Activated naive CD4-positive, alpha-beta T cell treated with anti-CD3 and anti-CD28 coated beads, Interleukin-2, amount 10 ng/mL, durations not matched to agents 7 days and 5 days (primary cell): ENCODE measurements around the gene R3HCC1L.
A peak's percentile ranks its signal among the peaks of the same experiment; 100 is the strongest.

ENCODE experiments used
- CTCF ChIA-PET: fragments of 350-600 bp; sonication (Branson Sonifier 250); formaldehyde crosslinking; loops from one replicate; lab custom pipeline; 2021; ENCODE audit warnings: antibody characterized with exemption; lab: Charles Lee
- DNase-seq: peaks from one replicate; pipeline ENCODE4 v3.0.0-alpha.2; 2020
- H3K27ac Mint-ChIP-seq: one replicate; pipeline ENCODE4 v1.8.0; 2021; ENCODE audit warnings: mild to moderate bottlenecking, moderate library complexity, mixed read lengths
- H3K27me3 Mint-ChIP-seq: one replicate; pipeline ENCODE4 v1.8.0; 2021; ENCODE audit warnings: mild to moderate bottlenecking, mixed read lengths
- H3K36me3 Mint-ChIP-seq: one replicate; pipeline ENCODE4 v1.8.0; 2021; ENCODE audit warnings: mixed read lengths
- H3K4me1 Mint-ChIP-seq: one replicate; pipeline ENCODE4 v1.8.0; 2021; ENCODE audit warnings: mixed read lengths
- H3K4me3 Mint-ChIP-seq: one replicate; pipeline ENCODE4 v1.8.0; 2021; ENCODE audit warnings: mild to moderate bottlenecking, moderate library complexity, mixed read lengths
- H3K9me3 Mint-ChIP-seq: one replicate; pipeline ENCODE4 v1.8.0; 2021; ENCODE audit warnings: mixed read lengths

Gene R3HCC1L

DNA sequence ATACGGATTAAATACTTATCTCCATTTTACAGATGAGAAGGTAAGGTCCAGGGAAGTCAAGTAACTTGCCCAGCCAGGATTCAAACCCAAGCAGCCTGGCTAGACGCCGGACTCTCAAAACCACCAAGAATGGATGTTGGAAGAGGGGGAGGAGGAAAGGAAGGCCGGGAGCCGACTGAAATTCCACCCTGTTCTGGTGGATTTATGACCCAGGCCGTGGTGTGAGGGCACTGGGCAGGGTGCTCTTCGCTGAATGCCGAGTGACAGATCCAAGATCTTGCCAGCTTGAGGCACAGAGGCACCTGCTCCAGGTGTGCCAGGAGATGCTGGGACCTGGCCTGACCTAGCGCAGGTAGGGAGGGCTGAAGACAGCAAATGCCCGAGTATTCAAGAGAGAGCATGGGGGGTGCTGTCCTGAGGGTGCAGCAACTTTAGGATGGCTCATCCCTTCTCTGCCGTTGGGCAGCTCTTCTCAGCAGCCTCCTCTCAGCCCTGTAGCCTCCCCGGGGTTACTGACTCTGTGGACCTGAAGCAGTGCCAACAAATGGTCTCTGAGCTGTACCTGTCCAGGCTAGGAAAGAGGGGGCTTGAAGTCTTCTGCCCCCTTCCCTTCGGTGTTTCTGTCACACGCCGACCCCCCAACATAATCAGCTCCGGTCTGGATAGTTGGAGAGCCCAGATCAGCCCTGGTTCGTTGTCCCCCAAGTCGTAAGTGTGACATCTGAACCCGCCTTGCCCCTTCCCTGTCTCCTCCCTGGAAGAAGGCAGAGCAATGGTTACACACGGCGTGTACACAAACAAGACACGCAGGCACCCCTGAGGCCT is 132.8 kb downstream of the R3HCC1L start:
- CTCF ChIA-PET = no interaction called here

DNA sequence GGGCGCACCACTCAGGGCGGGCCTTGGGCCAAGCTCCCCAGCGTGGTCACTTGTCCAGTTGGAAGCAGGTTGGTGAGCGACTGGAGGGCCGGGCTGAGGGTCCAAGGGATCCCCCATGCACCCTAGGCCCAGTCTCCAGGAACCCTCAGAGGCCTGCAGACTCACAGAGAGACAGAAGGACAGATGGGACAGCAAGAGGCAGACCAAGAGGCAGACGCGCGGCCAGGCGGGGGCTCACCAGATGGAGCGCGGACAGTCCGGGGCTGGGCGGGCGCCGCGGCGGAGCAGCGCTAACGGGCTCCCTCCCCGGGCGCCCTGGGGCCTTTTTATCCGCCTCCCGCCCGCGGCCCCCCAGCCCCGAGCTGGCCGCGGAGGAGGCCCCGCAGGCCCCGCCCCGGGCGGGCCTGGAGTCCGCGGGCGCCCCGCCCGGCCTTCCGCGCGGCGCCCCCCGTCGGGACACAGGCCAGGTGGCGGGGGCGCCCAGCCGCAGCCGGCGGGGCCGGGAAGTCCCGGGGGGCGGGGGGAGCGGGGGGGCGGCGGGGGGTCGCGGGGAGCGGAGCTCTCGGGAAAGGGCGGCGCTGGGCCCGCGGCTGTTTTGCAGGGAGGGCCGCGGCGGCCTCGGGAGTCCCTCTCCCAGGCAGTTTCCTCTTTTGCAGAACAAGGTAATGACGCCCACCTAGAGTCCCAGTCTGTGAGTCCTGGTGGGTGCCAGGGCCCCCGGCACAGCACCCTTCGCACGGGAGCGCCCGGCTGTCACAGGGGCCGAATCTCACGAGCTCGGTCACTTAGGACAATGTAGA is 133.6 kb downstream of the R3HCC1L start, which contains the start of gene LOXL4:
Gene LOXL4, minus strand, starts transcription at position 301 of the 800 bp plus-strand sequence. CDS start 5,175 bp downstream, outside the sequence.
- Mint-ChIP-seq H3K9me3 (no peaks in the 10 kb centered on the region), H3K27ac (no peak within 1 kb of the TSS), H3K27me3 (peaks cover 77% of the 10 kb centered on the region), H3K4me1 (peaks cover 2% of the 10 kb centered on the region), H3K36me3 (no peaks in the 10 kb centered on the region), H3K4me3 (peak within 1 kb of the TSS; percentile 5)
- DNase-seq = no peak
- CTCF ChIA-PET = interaction anchor here (0.8 to 1.1 kb wide), 2 partner anchors 227 to 232 kb away, joined by 3 read pairs; no protein-coding TSS in a partner anchor

More for the DNA sequence above, 132.8 kb downstream of the R3HCC1L start:
- Mint-ChIP-seq H3K4me1 (peaks cover 2% of the 10 kb centered on the region), H3K27ac (no peak overlapping the region), H3K9me3 (no peaks in the 10 kb centered on the region), H3K27me3 (peaks cover 69% of the 10 kb centered on the region), H3K4me3 (no peak overlapping the region), H3K36me3 (no peaks in the 10 kb centered on the region)
- no peak for DNase-seq

DNA sequence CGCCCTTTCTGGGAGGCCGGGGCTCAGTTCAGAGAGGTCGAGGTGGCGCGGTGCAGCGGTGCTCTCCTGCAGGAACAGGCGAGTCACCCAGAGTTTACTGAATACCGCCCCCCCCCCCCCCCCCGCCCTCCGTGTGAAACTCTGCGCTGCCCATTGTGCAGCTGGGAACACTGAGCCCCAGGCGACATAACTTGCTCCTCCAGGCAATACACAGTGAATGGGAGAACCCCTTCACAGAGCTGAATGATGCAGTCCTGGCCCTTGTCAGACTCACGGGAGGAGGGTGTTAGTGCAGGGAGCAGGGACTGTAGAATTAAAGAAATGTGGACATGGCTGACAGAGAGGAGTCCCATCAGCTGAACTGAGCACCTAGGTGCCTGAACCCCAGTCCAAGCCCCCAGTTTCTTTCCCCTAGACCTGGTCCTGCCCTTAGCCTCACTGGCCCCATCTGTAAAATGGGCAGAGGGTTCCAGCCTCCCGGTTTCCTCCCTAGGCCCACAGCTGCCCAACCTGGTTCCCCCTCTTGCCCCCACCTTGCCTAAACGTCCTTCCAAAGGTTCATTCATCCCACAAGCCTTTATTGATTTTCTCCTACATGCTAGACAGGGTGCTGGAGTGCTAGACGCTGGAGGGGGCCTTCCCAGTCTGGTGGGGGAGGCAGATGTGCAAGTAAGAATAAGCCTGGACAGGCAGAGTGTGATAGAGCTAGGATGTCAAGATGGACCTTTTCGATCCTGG is 134.4 kb downstream of the R3HCC1L start:
- Mint-ChIP-seq H3K4me1 (peaks cover 2% of the 10 kb centered on the region), H3K4me3 (no peak overlapping the region), H3K36me3 (no peaks in the 10 kb centered on the region), H3K9me3 (no peaks in the 10 kb centered on the region), H3K27ac (no peak overlapping the region), H3K27me3 (peaks cover 81% of the 10 kb centered on the region)
- DNase-seq = no peak
- CTCF ChIA-PET = interaction anchor here (0.6 to 1.1 kb wide), 3 partner anchors 17 to 233 kb away, joined by 3 read pairs; no protein-coding TSS in a partner anchor

DNA sequence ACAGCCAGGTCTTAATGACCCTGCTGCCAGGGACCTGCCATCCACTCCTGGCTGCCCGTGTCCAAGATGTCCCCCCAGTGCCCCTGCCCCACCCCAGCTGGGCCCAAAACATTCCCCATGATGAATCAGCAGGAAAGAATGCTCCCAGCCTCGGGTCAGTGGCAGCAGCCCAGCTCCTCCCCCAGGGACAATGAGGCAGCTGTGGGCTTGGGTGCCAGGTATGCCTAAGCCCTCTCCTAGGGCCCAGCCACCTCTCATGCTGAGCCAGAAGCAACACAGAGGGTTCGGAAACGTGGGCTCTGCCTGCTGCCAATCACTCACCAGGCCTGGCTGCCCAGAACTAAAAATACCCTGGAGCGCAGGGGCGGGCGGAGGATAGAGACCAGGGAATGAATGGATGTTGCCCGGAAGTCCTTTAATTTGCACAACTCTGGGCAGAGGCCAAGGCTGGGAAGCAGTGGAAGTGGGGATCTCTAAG is 135.0 kb downstream of the R3HCC1L start:
- H3K27ac Mint-ChIP-seq = no peak overlapping the region
- peaks cover 83% of the 10 kb centered on the region for H3K27me3 Mint-ChIP-seq
- H3K4me1 Mint-ChIP-seq = peaks cover 2% of the 10 kb centered on the region
- CTCF ChIA-PET = no interaction called here
- no peak overlapping the region for H3K4me3 Mint-ChIP-seq
- no peaks in the 10 kb centered on the region for H3K36me3 Mint-ChIP-seq
- no peak for DNase-seq
- no peaks in the 10 kb centered on the region for H3K9me3 Mint-ChIP-seq

DNA sequence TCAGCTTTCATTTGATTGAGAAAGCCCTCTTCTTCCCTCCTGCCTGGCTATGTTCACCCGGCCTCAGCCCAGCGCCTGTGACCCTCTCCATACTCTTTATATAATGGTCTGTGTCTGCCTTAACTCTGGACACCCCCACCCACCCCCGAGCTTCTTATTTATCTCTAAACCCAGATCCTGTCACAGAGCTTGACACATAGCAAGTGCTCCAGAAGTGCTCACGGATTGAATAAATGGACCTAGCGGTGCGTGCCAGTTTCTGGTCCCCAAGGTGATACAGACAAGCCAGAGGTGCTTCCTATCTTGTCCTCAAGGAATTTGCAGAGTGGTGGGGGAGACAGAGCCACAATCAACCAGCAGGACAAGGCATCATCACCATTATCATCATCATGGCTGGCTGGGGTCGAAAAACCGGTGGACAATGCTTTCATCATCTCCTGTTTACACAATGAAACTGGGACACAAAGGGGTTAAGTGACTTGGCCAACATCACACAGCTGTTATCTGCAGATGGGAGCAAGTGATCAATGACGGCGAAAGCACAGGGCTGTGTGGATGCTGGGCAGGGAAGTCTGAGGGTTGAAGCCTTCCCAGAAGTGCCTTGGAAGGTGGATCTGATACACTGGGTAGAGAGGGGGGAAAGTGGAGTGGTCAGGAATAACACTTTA is 135.8 kb downstream of the R3HCC1L start:
- H3K4me1 Mint-ChIP-seq = peaks cover 2% of the 10 kb centered on the region
- H3K4me3 Mint-ChIP-seq = no peak overlapping the region
- CTCF ChIA-PET = no interaction called here
- DNase-seq = no peak
- no peak overlapping the region for H3K27ac Mint-ChIP-seq
- H3K27me3 Mint-ChIP-seq = peaks cover 84% of the 10 kb centered on the region
- H3K36me3 Mint-ChIP-seq = no peaks in the 10 kb centered on the region
- H3K9me3 Mint-ChIP-seq = no peaks in the 10 kb centered on the region

DNA sequence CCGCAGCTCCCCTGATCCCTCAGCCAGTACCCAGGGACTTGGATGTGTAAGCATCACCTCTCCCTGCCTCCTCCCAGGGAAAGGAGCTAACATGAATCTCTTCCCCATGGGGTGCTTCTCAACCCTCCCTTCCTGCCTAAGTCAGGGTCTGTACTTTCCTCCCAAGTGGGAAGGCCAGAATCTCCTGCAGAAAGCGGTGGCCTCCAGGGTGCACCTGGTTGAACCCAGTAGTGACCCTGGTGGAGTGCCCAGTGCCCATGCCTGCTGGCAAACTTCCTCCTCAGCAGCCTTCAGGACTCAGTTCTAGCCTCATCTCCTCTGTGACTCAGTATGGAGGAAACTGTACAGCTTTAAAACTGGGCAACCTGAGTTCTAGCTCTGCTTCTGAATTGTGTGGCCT is 136.3 kb downstream of the R3HCC1L start:
- Mint-ChIP-seq H3K4me1 (peaks cover 2% of the 10 kb centered on the region), H3K9me3 (no peaks in the 10 kb centered on the region), H3K36me3 (no peaks in the 10 kb centered on the region), H3K27ac (no peak overlapping the region), H3K27me3 (peaks cover 85% of the 10 kb centered on the region), H3K4me3 (no peak overlapping the region)
- CTCF ChIA-PET = no interaction called here
- no peak for DNase-seq

DNA sequence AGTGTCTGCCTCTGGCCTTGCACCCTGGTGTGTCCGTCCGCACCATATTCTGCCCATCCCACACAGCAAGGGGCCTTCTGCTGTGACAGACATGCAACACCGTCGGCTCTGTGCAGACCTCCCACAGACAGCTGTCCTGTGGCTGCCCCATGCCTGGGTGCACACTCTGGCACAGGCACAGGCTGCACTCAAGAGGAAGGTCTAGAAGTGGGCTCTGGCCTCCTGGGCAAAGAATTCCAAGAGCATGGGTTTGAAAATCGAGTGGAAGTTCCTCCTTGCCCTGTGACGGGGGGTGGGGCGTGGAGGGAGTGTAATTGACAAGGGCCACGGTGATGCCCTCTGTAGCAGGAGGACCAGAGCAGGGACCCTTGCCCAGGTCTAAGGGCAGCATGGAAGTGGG is 137.8 kb downstream of the R3HCC1L start:
- no peak for DNase-seq
- Mint-ChIP-seq H3K36me3 (no peaks in the 10 kb centered on the region), H3K4me1 (peaks cover 2% of the 10 kb centered on the region), H3K4me3 (no peak overlapping the region), H3K27ac (no peak overlapping the region), H3K9me3 (no peaks in the 10 kb centered on the region), H3K27me3 (peaks cover 74% of the 10 kb centered on the region)
- CTCF ChIA-PET = no interaction called here

DNA sequence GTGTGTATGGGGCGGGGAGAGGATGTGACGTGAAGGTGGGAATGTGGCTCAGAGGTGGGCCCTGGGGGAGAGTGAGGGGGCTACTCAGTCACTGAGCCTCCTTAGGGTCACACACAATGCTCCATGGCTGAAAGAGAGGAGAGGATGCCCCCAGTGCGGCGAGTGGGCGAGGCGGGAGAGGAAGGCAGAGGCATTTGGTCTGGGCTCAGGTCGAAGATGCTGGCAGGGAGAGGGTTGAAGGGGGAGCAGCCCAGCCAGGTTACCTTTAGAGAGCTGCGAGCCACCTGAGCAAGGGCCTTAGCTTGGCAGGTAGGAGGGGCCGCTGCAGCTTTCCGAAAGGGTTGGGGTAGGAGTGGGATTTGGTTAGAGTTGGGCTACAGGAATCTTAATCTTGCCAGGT is 138.2 kb downstream of the R3HCC1L start:
- Mint-ChIP-seq H3K4me1 (peaks cover 2% of the 10 kb centered on the region), H3K4me3 (no peak overlapping the region), H3K36me3 (no peaks in the 10 kb centered on the region), H3K27ac (no peak overlapping the region), H3K9me3 (no peaks in the 10 kb centered on the region), H3K27me3 (peaks cover 70% of the 10 kb centered on the region)
- CTCF ChIA-PET = no interaction called here
- no peak for DNase-seq

DNA sequence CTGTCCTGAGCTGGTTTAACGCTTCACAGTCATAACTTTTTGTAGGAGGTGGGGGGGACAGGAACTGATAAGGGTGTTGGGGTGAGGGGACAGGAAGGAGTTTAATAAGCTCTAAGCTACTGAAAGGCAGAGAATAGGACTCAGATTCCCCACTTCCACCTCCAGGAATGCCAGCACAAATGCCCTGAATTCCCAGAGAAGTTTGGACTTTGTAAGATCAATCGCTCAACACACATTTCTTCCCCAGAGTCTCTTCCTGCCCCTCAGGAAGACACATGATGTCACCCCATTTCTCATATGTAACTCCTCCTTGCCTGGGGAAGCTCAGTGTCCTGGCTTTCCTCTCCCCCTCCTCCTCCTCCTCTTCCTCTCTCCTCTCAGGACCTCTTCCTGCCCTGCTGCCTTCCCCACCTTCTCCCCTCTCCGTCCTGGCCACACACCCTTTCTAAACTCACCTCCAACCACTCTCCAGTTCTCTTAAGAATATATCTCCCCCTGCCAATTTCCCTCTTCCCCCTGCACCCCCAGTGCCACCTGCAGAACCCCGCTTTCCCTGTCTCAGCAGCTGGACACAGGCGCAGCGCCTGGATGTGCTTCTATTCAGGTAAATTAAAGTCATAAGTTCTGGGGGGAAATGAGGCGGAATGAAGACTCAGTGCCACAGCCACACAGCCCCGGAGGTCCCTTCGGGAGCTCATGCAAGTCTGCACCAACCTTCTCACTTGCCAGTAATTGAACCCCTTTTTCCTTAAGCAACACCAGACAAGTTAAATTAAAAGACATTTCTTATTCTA is 138.8 kb downstream of the R3HCC1L start:
- CTCF ChIA-PET = no interaction called here
- peaks cover 65% of the 10 kb centered on the region for H3K27me3 Mint-ChIP-seq
- H3K4me1 Mint-ChIP-seq = peaks cover 2% of the 10 kb centered on the region
- H3K4me3 Mint-ChIP-seq = no peak overlapping the region
- DNase-seq = no peak
- no peaks in the 10 kb centered on the region for H3K36me3 Mint-ChIP-seq
- no peaks in the 10 kb centered on the region for H3K9me3 Mint-ChIP-seq
- no peak overlapping the region for H3K27ac Mint-ChIP-seq

DNA sequence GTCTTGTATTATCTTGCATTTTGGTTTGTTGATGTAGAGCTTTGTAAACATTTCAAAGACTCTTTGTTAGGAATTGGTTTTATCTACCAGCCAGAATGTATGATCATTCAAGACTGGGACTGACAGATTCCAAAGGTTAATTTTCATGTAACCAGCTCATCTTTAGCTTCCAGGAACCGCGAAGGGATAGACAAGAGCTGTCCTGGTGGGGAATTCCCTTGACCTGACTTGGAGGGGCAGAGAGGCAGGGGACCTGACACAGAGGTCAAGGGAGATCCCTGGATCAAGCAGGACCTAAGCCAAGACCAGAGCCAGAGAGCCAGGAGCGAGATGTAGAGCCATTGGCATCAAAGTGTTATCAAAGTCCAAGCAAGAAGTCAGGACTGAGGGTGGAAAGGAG is 140.1 kb downstream of the R3HCC1L start:
- peaks cover 52% of the 10 kb centered on the region for H3K27me3 Mint-ChIP-seq
- H3K9me3 Mint-ChIP-seq = no peaks in the 10 kb centered on the region
- no peak overlapping the region for H3K4me3 Mint-ChIP-seq
- H3K4me1 Mint-ChIP-seq = no peaks in the 10 kb centered on the region
- no peak overlapping the region for H3K27ac Mint-ChIP-seq
- H3K36me3 Mint-ChIP-seq = no peaks in the 10 kb centered on the region
- DNase-seq = no peak
- CTCF ChIA-PET = no interaction called here

DNA sequence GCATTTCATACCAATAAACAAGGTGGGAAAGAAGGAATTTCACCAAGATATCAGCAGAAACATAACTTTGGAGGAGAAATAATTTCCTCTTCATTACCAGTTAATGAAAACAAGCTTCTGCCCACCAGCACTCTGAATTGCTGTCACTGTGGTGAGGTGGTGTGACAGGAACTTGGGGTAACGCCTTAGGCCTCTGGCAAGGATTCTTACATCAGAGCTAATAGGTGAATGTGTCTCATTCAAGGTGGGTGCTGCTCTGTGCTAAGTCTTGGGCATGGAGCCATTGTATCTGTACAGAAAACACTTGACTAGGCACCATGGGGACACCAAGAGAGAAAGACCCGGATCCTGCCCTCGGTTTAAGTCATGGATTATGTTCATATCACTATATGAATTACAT is 141.9 kb downstream of the R3HCC1L start:
- Mint-ChIP-seq H3K27ac (no peak overlapping the region), H3K9me3 (no peaks in the 10 kb centered on the region), H3K4me1 (no peaks in the 10 kb centered on the region), H3K36me3 (no peaks in the 10 kb centered on the region), H3K4me3 (no peak overlapping the region), H3K27me3 (peaks cover 40% of the 10 kb centered on the region)
- CTCF ChIA-PET = no interaction called here
- DNase-seq = no peak

DNA sequence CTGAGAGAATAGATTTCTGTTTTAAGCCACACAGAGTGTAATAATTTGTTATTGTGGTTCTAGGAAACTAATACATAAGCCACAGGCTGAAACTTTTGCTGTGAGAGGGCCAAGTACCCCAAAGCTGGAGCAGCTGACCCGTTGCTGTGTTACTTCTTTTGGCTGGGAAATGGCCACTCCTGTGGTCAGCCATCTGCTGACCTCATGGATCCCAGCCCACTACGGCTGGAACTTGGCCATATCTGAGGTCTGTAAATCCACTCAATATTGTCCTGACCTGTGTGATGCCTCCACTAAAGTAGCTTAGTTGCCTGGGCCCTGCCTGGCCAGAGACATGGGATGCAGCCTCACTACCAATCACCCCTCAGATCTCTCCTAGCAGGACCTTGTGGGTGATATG is 151.0 kb downstream of the R3HCC1L start:
- CTCF ChIA-PET = no interaction called here
- no peaks in the 10 kb centered on the region for H3K36me3 Mint-ChIP-seq
- DNase-seq = no peak
- no peaks in the 10 kb centered on the region for H3K4me1 Mint-ChIP-seq
- H3K9me3 Mint-ChIP-seq = no peaks in the 10 kb centered on the region
- H3K27me3 Mint-ChIP-seq = peaks cover 34% of the 10 kb centered on the region
- no peak overlapping the region for H3K27ac Mint-ChIP-seq
- no peak overlapping the region for H3K4me3 Mint-ChIP-seq

DNA sequence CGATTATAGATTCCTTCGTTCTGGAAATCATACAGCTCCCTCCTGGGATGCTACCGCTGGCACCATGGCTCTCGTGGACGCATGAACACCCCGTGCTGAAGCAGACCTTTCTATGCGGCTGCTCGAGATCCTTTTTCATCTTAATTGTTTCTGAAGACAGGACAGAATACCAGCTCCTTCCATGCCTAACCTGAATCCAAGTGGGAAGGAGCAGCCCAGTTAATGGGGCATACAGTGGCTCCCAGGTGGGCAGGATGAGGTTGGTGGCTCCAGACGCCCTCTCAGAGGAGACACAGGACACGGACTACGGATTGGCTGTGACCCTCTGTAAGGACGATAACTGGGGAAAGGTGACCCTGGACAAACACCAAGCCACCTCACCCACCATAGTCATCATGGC is 152.0 kb downstream of the R3HCC1L start:
- H3K4me1 Mint-ChIP-seq = no peaks in the 10 kb centered on the region
- DNase-seq = no peak
- CTCF ChIA-PET = interaction anchor here (0.6 kb wide), 1 partner anchor 18 kb away, joined by 3 read pairs; no protein-coding TSS in a partner anchor
- H3K27me3 Mint-ChIP-seq = peaks cover 33% of the 10 kb centered on the region
- H3K4me3 Mint-ChIP-seq = no peak overlapping the region
- H3K36me3 Mint-ChIP-seq = no peaks in the 10 kb centered on the region
- H3K27ac Mint-ChIP-seq = no peak overlapping the region
- no peaks in the 10 kb centered on the region for H3K9me3 Mint-ChIP-seq
